Spinal cord (tissue), 4 donors: ENCODE measurements around the gene USP10. TPM values are rescaled to one million over a fixed set of nuclear protein-coding genes. Genes with fewer than 3 reads are reported as not detected.

Source experiments
- polyA plus RNA-seq, 2 donors: library from polyadenylated mRNA; unstranded; fragments of 120-200 nt; gene quantifications; one replicate each; pipeline ENCODE4 v1.2.1, GENCODE V29; 2013; ENCODE audit not compliant: insufficient read length in 2 of 2
- total RNA-seq, 2 donors: library from RNA; depleted of rRNA in 1 of 2; stranded (reverse); fragments of 120-200 nt in 1 of 2; fragments of >200 nt in 1 of 2; gene quantifications; one replicate each; pipeline versions ENCODE4 v1.2.3 to v1.2.4, GENCODE V29; 2013 to 2014

USP10 gene
- total and polyA plus RNA-seq, 4 donors = 41.5 to 108 (median 70.2) TPM

Other genes starting within 250 kb of the USP10 start
- 10 to 100 TPM in 1 of 2 donors, 1 to 10 TPM in 1; 9.2 to 14.1 TPM for gene MEAK7, start 195.3 kb upstream of the USP10 start, total RNA-seq
- gene MEAK7, start 195.3 kb upstream of the USP10 start, polyA plus RNA-seq = 10 to 100 TPM; 10.5 to 14.3 TPM
- 10 to 100 TPM; 41.4 to 89.2 TPM for gene COTL1, start 81.9 kb upstream of the USP10 start, total RNA-seq
- 100 to 1,000 TPM; 175 to 182 TPM for gene COTL1, start 81.9 kb upstream of the USP10 start, polyA plus RNA-seq
- gene KLHL36, start 51.5 kb upstream of the USP10 start, total RNA-seq = 10 to 100 TPM; 30.1 to 31.8 TPM
- 10 to 100 TPM; 30.0 to 31.5 TPM for gene KLHL36, start 51.5 kb upstream of the USP10 start, polyA plus RNA-seq
- 10 to 100 TPM; 12.7 to 15.8 TPM for gene CRISPLD2, start 120.0 kb downstream of the USP10 start, total RNA-seq
- gene CRISPLD2, start 120.0 kb downstream of the USP10 start, polyA plus RNA-seq = 1 to 10 TPM; 3.4 to 3.8 TPM